ENCODE results near the gene RBPJ.
"Not testable (repeated sequence)": the region's sequence is repeated elsewhere in the genome, so short reads cannot be mapped to it uniquely, and the experiment has no call there.

The RBPJ gene

GRCh38 chr4:26351685-26352084, 30.9 kb downstream of the RBPJ start:
- CTCF ChIA-PET: no interaction called here
- no peak for TF ChIP-seq NFRKB (IDR thresholded peaks at IDR 0.05)
- TF ChIP-seq FOXM1 (IDR thresholded peaks at IDR 0.05; ENCODE audit: borderline replicate concordance): no peak
- no peak for TF ChIP-seq BHLHE40 (IDR thresholded peaks at IDR 0.05; ENCODE audit: borderline replicate concordance)
- no peak for TF ChIP-seq ZNF384 (IDR thresholded peaks at IDR 0.05)
- no peak for TF ChIP-seq HDGF (IDR thresholded peaks at IDR 0.05; ENCODE audit: borderline replicate concordance)
- no peak for TF ChIP-seq TARDBP (IDR thresholded peaks at IDR 0.05)
- TF ChIP-seq L3MBTL2 (conservative IDR thresholded peaks at IDR 0.05): no peak
- no peak for TF ChIP-seq FOXK2 (IDR thresholded peaks at IDR 0.05)
- TF ChIP-seq FOXA1 (IDR thresholded peaks at IDR 0.05): no peak
- no peak for TF ChIP-seq CTBP1 (IDR thresholded peaks at IDR 0.05; ENCODE audit: borderline replicate concordance)
- no peak for TF ChIP-seq ELF4 (IDR thresholded peaks at IDR 0.05)
- no peak for TF ChIP-seq ARNT (IDR thresholded peaks at IDR 0.05)
- DNase-seq (ENCODE audit: extremely low spot score): no peak
- POLR2A ChIA-PET: no interaction called here

- ChIA-PET POLR2A (no interaction called here), CTCF (interaction anchor here (0.6 to 1.8 kb wide), 3 partner anchors 29 to 853 kb away, joined by 3 to 5 read pairs (median 5); no protein-coding TSS in a partner anchor)
- no peak for DNase-seq (ENCODE audit: extremely low spot score)
- TF ChIP-seq NFRKB (IDR thresholded peaks at IDR 0.05): no peak
- TF ChIP-seq TARDBP (IDR thresholded peaks at IDR 0.05): no peak
- TF ChIP-seq FOXK2 (IDR thresholded peaks at IDR 0.05): no peak
- TF ChIP-seq LEF1 (IDR thresholded peaks at IDR 0.05; ENCODE audit: borderline replicate concordance): no peak
- TF ChIP-seq BHLHE40 (IDR thresholded peaks at IDR 0.05; ENCODE audit: borderline replicate concordance): no peak
- TF ChIP-seq CTBP1 (IDR thresholded peaks at IDR 0.05; ENCODE audit: borderline replicate concordance): no peak
- TF ChIP-seq FOXA1 (IDR thresholded peaks at IDR 0.05): no peak
- no peak for TF ChIP-seq ZNF384 (IDR thresholded peaks at IDR 0.05)
- TF ChIP-seq FOXM1 (IDR thresholded peaks at IDR 0.05; ENCODE audit: borderline replicate concordance): no peak
- TF ChIP-seq PKNOX1 (IDR thresholded peaks at IDR 0.05): no peak
- no peak for TF ChIP-seq SUZ12 (IDR thresholded peaks at IDR 0.05)
- no peak for TF ChIP-seq ARNT (IDR thresholded peaks at IDR 0.05)
- no peak for TF ChIP-seq L3MBTL2 (conservative IDR thresholded peaks at IDR 0.05)
- no peak for TF ChIP-seq ELF4 (IDR thresholded peaks at IDR 0.05)
- no peak for TF ChIP-seq SP1 (IDR thresholded peaks at IDR 0.05)
Measured at GRCh38 chr4:26354491-26354890, 33.7 kb downstream of the RBPJ start.

GRCh38 chr4:26355392-26356052, 34.7 kb downstream of the RBPJ start:
- ChIA-PET POLR2A (interaction anchor here (0.8 kb wide), 1 partner anchor 20 kb away, joined by 3 read pairs; no protein-coding TSS in a partner anchor), CTCF (interaction anchor here (0.7 to 1.9 kb wide), 3 partner anchors 25 to 219 kb away, joined by 5 to 10 read pairs (median 8); no protein-coding TSS in a partner anchor)
- TF ChIP-seq ARNT (IDR thresholded peaks at IDR 0.05) (no peak), L3MBTL2 (conservative IDR thresholded peaks at IDR 0.05) (no peak), FOXM1 (IDR thresholded peaks at IDR 0.05; ENCODE audit: borderline replicate concordance) (no peak), PKNOX1 (IDR thresholded peaks at IDR 0.05) (no peak), BHLHE40 (IDR thresholded peaks at IDR 0.05; ENCODE audit: borderline replicate concordance) (no peak), ELF4 (IDR thresholded peaks at IDR 0.05) (no peak)
- DNase-seq (ENCODE audit: extremely low spot score): no peak

GRCh38 chr4:26356081-26356501, 35.3 kb downstream of the RBPJ start:
- TF ChIP-seq SP1 (IDR thresholded peaks at IDR 0.05) (no peak), SUZ12 (IDR thresholded peaks at IDR 0.05) (no peak), CTBP1 (IDR thresholded peaks at IDR 0.05; ENCODE audit: borderline replicate concordance) (no peak), L3MBTL2 (conservative IDR thresholded peaks at IDR 0.05) (no peak), ARNT (IDR thresholded peaks at IDR 0.05) (no peak), FOXA1 (IDR thresholded peaks at IDR 0.05) (no peak), PKNOX1 (IDR thresholded peaks at IDR 0.05) (no peak), ELF4 (IDR thresholded peaks at IDR 0.05) (no peak)
- no peak for DNase-seq (ENCODE audit: extremely low spot score)
- ChIA-PET CTCF (interaction anchor here (1.8 to 1.9 kb wide), 2 partner anchors 26 to 27 kb away, joined by 5 to 8 read pairs; no protein-coding TSS in a partner anchor), POLR2A (interaction anchor here (0.8 kb wide), 1 partner anchor 20 kb away, joined by 3 read pairs; no protein-coding TSS in a partner anchor)

- CTCF ChIA-PET; DNase-seq (ENCODE audit: extremely low spot score): not testable (repeated sequence)
- POLR2A ChIA-PET: interaction anchor here (0.9 kb wide), 1 partner anchor 39 kb away, joined by 3 read pairs; the partner anchor contains the start of gene RBPJ
Measured at GRCh38 chr4:26359521-26359920, 38.7 kb downstream of the RBPJ start.

- DNase-seq (ENCODE audit: extremely low spot score): no peak
- POLR2A ChIA-PET: no interaction called here
- TF ChIP-seq BHLHE40 (IDR thresholded peaks at IDR 0.05; ENCODE audit: borderline replicate concordance) (no peak), NFRKB (IDR thresholded peaks at IDR 0.05) (no peak), HDGF (IDR thresholded peaks at IDR 0.05; ENCODE audit: borderline replicate concordance) (no peak), L3MBTL2 (conservative IDR thresholded peaks at IDR 0.05) (no peak), FOXM1 (IDR thresholded peaks at IDR 0.05; ENCODE audit: borderline replicate concordance) (no peak)
- CTCF ChIA-PET: interaction anchor here (0.7 kb wide), 1 partner anchor 13 kb away, joined by 3 read pairs; no protein-coding TSS in a partner anchor
Measured at GRCh38 chr4:26360273-26360672, 39.5 kb downstream of the RBPJ start.
